GM12873 (cell line): ENCODE results near the gene ANKS3.

Experiments used
- TF ChIP-seq, protein P1 (sequence below): IDR thresholded peaks from 2 replicates; pipeline ENCODE4 v1.5.1; 2012; ENCODE audit warnings: low read depth, mild to moderate bottlenecking, moderate library complexity, low read length, control low read depth; ENCODE audit not compliant: insufficient read depth; ENCODE audit errors: missing control alignments

The ANKS3 gene

DNA sequence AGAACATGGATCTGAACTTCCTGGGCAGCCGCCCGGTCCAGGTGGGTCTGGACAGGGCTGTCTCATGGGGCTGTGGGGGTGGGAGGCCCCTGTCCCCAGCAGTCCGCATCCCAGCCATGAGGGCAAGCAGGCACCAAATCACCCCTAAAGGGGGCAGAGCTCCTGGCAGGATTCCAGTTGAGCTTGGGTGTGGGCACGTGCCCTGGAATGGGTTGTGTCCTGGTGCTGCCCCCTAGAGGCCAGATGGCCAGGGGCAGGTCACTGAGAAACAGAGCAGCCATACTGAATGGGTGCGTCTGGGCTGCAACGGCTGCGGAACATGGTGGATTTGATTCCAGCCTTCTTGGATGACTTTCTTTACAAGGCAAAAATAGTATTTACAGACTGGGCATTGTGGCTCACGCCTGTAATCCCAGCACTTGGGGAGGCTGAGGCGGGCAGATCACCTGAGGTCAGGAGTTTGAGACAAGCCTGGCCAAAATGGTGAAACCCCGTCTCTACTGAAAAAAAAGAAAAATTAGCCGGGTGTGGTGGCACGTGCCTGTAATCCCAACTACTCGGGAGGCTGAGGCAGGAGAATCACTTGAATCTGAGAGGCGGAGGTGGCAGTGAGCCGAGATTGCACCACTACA is 83.5 kb downstream of the ANKS3 start:
- TF ChIP-seq, protein P1, sequence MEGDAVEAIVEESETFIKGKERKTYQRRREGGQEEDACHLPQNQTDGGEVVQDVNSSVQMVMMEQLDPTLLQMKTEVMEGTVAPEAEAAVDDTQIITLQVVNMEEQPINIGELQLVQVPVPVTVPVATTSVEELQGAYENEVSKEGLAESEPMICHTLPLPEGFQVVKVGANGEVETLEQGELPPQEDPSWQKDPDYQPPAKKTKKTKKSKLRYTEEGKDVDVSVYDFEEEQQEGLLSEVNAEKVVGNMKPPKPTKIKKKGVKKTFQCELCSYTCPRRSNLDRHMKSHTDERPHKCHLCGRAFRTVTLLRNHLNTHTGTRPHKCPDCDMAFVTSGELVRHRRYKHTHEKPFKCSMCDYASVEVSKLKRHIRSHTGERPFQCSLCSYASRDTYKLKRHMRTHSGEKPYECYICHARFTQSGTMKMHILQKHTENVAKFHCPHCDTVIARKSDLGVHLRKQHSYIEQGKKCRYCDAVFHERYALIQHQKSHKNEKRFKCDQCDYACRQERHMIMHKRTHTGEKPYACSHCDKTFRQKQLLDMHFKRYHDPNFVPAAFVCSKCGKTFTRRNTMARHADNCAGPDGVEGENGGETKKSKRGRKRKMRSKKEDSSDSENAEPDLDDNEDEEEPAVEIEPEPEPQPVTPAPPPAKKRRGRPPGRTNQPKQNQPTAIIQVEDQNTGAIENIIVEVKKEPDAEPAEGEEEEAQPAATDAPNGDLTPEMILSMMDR = peak; percentile 90

DNA sequence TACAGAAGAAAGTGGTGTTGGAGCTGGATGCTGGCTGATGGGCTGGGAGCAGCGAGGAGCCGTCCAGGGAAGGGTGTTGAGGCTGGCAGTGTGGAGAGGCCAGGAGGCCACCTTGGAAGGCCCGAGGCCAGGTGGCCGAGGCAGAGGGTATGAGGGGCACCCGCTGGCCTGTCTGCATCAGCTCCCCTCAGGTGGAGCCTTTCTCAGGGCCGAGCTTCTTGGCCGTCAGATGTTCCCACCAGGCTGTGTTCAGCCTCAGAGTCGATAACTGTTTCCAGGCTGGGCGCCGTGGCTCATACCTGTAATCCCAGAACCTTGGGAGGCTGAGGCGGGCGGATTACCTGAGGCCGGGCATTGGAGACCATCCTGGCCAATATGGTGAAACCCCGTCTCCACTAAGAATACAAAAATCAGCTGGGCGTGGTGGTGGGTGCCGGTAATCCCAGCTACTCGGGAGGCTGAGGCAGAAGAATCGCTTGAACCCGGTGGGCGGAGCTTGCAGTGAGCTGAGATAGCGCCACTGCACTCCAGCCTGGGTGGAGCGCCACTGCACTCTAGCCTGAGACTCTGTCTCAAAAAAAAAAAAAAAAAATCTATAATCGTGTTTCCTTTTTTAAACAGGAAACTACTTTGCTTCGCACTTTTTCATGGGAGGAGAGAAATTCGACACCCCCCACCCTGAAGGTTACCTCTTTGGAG is 84.2 kb downstream of the ANKS3 start:
- TF ChIP-seq, protein P1 = no peak

DNA sequence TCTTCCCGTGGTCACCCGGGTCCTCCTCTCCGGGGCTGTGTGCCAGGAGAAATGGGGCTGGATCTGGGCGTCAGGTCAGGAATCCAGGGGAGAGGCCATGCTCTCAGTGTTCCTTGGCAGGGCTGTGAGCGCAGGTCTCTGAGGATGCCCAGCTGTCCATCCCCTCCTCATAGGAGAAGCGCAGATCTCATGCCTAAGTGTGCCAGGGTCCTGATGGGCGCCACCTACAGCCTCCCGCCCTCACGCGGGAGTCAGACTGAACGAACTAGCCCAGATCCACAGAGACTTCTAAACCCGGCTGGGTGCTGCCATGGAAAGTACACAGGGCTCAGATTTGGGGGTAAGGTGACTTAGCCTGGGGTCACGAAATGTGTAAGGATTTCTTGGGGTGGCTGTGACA is 85.2 kb downstream of the ANKS3 start:
- TF ChIP-seq, protein P1 = no peak

DNA sequence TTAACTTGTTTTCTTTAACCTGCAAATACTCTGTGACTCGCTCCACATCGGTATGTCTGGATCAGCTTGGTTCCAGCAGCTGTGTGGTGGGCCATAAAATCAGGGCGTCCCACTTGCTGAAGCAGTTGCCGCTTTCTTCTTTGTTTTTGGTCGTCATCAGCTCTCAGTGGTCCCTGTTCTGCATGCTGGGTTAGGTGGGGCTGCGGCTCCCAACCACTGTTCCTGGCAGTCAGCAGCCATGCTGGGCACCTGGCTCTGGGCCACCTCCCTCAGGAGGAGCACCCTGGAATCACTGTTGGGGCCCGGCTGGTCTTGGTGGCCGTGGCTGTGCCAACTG is 86.5 kb downstream of the ANKS3 start:
- TF ChIP-seq, protein P1 = no peak

DNA sequence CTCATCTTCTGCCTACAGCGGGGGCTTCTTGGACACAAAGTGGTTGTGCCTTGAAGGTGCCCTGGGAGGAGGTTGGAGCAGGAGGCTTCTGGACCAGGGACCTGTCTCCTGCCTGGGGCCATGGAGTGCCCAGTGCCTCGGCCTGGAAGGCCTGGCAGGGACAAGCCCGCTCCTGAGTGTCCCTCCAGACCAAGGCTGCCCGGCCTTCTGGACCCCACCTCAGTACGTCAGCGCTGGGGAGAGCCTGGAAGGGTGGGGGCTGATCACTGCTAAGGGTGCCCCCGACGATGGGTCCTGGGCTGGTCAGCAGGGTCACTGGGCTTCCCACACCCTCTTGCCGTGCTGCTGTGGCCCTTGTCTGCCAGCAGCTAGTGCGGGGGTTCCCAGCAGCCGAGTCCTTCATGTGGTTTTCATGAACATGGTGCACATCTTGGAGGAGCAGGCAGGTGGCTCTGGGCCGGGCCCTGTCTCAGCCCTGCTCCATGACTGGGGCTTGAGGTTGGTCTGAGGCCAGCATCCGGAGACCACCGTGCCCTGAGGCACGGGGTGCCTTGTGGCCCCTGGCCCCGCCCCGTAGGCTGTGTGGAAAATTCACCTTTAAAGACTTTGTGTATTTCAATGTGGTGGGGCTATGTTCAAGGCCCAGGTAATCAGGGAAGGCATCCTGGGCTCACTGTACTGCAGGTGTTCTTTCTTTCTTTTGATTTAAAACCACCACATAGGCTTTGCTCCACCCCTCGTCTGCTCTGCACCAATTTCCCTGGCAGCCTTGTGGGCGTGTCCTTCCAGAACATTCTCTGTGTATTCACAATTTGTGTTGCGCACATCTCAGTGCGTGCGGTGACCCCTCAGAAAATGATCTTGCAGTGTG is 87.1 kb downstream of the ANKS3 start:
- TF ChIP-seq, protein P1 = no peak
